Stimulated activated CD8-positive, alpha-beta memory T cell treated with anti-CD3 and anti-CD28 coated beads, Interleukin-7, amount 100 ng/mL, for 24 hours (primary cell): ENCODE measurements around the gene RHPN2.
A peak's percentile ranks its signal among the peaks of the same experiment; 100 is the strongest.

Experiments used
- DNase-seq: peaks from one replicate; pipeline ENCODE4 v3.0.0-alpha.2; 2020; ENCODE audit warnings: low read depth

RHPN2 gene

GRCh38 chr19:33064792-33065550, at the start of gene RHPN2:
Gene RHPN2 (minus strand): TSS chr19:33064888. CDS start chr19:33064852, 36 bp downstream.
- DNase-seq, result peak; percentile 23

DNA sequence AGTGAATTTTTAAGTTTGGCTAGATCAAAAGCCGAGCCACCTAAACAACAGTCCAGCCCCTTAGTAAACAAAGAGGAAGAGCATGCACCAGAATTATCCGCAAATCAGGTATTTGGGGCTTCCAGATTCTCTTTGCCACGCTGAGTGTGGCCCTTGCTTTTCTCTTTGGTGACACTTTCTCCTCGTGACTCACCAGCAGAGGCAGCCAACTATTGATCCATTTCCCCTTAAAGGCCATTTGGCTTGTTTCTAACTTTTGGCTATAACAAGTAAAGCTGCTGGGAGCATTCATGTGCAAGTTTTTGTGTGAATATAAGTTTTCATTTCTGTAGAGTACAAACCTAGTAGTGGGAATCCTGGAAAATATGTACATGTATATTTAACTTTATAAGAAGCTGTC, 49.6 kb upstream of the RHPN2 start:
- DNase-seq, result no peak

DNA sequence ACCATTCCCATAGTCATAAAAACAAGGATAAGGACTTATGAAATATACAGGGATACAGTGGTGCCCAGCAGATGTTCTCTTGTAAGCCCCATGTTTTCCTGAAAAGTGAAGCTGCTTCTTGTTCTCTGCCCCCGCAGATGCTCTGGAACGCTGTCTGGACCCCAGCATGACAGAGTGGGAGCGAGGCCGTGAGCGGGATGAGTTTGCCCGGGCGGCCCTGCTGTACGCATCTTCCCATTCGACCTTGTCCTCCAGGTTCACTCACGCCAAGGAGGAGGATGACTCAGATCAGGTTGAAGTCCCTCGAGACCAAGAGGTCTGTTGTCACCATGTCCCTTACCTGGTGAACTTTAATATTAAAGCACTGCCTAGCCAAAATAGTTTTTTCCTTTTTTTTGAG, 46.9 kb upstream of the RHPN2 start:
- DNase-seq, result no peak

- DNase-seq, result no peak
These were observed 45.6 kb upstream of the RHPN2 start for GRCh38 chr19:33110137-33110910.

DNA sequence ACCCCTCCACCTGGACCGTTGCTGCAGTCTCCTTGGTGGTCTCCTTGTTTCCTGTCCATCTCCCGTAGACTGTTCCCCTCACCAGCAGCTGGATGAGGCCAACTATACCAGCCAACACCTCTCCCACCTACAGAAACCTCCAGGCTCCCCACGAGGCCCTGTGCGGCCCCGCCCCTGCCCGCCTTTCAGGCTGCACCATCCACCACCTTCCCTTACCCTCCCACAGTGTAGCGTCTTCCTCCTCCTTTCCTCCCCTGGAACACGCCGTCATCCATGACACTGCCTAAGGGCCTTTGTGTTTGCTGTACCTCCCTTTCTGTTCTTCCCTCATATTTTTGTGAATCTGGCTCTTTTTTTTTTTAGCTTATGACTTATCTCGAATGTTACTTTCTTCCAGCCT, 43.5 kb upstream of the RHPN2 start:
- DNase-seq, result no peak

DNA sequence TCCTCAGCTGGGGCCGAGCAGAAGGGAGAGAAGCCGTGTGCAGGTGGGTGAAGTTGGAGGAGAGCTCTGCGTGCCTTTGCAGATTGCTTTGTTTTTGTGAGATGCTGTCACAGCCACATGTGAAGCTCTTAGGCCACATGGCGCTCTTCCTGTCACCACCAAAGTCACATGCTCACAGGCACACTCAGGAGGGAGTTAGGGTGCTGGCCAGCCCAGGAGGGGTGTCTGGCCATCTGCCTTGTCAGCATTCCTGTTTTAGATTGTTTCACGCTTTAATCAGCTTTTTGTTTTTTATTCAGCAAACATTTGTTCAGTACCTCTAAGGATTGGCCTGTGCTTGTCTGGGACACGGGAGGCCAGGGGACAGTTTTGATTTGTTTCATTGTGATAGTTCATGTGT, 38.2 kb upstream of the RHPN2 start:
- no peak for DNase-seq

DNA sequence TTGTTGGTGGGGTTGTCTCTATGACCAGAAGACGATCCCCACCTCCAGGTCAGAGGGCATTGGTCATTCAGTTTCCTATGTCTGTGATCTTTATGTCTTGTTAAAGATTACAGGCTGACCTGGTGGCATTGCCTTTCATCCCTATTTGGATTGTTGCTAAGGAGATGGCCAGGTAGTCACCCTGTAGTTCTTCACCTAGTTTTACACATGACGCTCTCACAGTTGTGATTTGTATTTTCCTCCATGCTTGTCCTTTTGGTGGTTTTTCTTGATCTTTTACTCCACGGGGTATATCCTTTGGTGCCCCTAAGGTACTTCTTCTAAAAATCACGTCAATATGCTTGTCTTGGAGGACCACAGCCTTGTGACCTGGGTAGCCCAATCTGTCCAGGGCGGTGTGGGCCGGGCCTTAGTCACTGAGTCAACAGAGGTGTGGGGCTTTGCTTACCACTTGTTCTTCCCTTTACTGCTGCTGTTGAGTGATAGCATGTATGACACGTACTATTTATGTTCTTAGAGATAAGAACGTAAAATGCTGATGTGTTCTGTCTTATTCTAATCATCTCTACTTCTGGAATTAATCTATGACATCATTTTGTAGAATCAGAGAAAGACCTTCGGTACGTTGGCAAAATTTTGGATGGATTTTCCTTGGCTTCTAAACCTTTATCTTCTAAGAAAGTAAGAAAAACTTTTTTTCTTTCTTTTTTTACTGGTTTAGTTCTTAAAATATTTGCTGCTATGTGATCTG, 36.4 kb upstream of the RHPN2 start:
- DNase-seq, result no peak

DNA sequence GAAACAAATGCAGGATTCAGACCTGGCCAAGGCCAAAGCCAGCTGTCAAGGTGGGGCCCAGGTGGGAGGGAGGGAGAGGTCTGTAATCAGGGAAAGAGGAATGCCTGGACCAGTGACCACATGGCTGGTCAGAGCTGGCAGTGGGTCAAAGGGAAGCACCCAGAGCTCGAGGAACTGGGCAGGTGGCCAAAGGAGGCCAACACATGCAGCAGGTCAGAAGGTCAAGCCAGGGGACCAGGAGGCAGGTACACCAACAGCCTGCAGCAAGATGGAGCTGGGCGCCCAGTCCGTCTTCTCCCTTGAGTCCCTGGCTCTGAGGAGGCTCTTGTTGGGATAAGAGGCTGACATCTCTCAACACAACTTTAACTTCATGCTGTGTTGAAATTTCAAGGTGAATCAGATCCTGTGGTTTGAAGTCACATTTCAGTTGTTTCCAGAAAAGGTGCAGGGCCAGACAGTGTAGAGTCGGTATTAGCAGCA, 33.4 kb upstream of the RHPN2 start:
- DNase-seq, result no peak

DNA sequence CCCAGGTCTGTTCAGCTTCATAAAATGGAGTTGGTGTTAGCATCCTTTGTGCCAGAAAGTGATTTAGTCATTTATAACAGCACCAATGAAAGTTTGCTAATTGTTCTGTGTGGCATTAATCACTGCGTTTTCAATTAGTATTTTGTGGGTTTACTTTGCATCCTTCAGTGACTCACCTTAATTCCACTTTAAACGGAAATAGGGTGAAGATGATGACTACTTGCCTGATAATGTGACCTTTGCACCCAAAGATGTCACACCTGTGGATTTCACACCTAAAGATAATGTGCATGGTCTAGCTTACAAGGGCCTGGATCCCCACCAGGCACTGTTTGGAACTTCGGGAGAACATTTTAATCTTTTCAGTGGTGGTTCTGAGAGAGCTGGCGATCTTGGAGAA, 31.3 kb upstream of the RHPN2 start:
- no peak for DNase-seq

- DNase-seq, result no peak
These were observed 29.9 kb upstream of the RHPN2 start for GRCh38 chr19:33094436-33095067.

DNA sequence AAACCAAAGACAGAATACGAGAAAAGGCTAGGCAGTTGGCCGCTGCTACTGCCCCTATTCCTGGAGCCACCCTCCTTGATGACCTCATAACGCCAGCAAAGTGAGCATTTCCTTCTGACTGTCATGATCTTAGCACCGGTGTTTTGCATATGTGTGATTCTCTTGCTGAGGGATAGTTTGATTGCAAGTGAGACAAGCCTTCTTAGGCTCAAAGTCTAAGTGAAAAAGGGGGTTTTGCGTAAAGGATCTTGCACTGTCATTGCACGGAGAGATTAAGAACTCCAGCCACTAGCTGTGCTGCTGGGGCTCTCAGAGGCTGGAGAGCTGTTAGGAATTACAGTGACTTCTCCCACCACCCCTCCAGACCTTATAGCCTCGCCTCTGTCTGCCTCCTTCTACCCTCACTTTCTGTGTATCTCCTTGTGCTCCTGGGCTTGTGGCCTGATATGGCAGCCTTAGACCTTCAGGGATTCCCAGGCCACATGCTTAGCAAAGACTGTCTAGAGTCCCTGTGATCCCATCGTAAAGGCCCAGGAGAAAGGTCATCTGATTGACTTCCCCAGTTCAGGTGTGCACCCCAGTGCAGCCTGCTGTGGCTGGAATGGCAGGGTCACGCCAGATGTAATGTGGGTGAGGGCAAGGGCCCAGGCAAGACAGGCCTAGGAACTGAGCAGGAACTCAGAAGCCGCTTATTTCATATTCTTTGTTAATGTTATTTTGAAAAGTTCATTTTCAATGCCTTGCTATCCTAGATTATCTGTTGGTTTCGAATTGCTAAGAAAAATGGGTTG, 28.9 kb upstream of the RHPN2 start:
- no peak for DNase-seq

- DNase-seq, result no peak
These were observed 25.5 kb upstream of the RHPN2 start for GRCh38 chr19:33090179-33090578.

GRCh38 chr19:33089010-33089409, 24.3 kb upstream of the RHPN2 start:
- no peak for DNase-seq

DNA sequence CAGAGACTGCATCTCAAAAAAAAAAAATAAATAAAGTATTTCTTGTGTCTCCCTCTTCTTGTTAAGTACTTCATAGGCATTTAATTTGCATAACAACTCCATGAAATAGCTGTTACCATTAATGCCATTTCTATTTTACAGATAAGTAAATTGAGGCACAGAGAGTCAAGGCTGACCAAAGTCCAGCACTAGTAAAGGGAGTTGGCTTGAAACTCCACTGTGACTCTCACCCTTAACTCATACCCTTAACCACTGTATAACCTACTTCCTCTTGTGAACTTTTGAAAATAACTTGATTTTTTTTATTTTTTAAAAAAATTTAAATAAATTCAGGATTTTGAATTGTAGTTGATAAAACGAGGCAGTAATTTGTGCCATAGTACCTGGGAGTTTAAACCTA, 22.3 kb upstream of the RHPN2 start:
- no peak for DNase-seq

- no peak for DNase-seq
These were observed 21.0 kb upstream of the RHPN2 start for GRCh38 chr19:33085570-33086128.

DNA sequence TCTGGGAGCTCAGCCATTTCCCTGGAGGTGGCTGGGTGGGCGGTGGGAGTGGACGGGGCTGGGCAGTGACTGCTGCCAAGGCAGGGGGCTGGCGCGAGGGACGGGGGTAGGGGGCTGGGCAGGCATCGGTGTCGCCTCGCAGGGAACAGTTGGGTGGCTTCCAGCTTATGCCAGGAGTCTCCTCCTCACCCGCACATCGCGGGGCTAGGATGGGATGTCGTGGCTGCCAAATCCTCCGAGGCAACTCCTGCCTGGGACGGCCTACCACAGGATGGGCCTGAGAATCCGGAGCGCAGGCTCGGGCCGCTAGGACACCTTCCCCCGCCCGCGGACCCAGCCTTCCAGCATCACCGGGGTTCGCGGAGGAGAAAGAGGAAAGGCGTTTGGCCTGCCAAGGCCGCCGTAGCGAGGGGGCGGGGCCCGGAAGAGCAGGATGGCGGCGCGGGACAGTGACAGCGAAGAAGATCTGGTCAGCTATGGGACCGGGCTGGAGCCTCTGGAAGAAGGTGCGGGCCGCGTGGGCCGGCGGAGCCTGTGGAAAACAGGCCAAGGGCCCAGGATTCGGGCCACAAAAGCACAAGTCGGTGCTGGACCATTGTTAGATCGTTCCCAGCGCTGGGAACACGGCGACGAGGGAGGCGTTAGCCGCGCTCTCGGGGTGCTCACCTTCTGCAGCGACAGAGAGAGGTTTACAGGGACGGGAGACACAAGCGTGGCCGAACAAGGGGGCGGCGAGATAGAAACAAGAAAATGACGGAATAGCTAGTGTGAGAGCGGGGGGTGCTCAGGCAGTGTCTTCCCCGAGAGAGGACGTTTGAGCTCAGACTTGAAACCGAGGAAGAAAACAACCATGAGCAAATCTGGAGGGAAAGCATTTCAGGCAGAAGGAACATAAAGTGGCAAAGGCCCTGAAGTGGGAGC, 16.3 kb upstream of the RHPN2 start, which contains the start of gene GPATCH1:
Gene GPATCH1 (plus strand): TSS at position 421 of the 921 bp plus-strand sequence. CDS start 13 bp downstream, at position 434.
- peak; percentile 72 for DNase-seq

- DNase-seq, result no peak
These were observed 10.8 kb upstream of the RHPN2 start for GRCh38 chr19:33075519-33075918.

GRCh38 chr19:33071887-33072286, 7.2 kb upstream of the RHPN2 start:
- no peak for DNase-seq

DNA sequence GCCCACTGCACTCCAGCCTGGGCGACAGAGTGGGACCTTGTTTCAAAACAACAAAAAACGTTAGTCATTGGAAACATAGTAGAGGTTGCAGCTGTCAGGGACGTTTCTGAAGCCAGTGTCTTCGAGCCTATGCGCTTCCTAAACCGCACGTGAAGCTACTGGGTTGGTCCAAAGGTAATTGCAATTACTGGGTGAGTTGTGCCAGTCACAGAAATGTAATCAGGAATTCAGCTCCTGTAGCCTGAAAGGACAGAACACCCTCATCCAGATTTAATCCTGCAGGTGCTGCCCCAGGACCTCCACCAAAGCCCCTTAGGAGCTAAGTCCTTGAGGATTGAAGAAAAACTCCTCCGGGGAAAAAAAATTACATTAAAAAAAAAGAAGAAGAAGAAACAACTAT, 2.4 kb upstream of the RHPN2 start:
- DNase-seq, result no peak

DNA sequence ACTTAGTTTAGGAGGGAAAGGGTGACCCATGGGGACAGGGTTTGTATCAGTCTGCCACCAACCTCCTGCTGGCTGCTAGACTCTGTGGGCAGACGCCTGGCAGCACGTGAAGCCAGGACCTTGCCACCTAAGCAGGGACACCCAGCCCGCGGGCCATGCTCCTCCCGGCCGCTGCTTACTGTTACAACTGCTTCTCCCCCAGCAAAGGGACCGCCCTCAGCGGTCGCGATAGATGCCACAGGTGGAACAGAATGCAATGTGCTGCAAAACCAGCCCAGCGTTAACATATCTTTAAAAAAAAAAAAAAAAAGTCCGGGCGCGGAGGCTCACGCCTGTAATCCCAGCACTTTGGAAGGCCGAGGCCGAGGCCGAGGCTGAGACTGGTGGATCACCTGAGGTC, 1.9 kb upstream of the RHPN2 start:
- no peak for DNase-seq
